HG03558 (cell line): ENCODE data around the gene C10orf67.

ENCODE experiments used
- ATAC-seq: cut with Tn5 transposase; IDR thresholded peaks from one replicate; pipeline ENCODE4 v1.9.1; 2021; ENCODE audit warnings: moderate number of reproducible peaks; ENCODE audit not compliant: unreplicated experiment; ENCODE audit errors: extremely low read depth

Gene C10orf67

GRCh38 chr10:23186178-23186577 lies 158.4 kb downstream of the C10orf67 start:
- no peak for ATAC-seq

GRCh38 chr10:23174977-23175512 lies 169.6 kb downstream of the C10orf67 start:
- no peak for ATAC-seq

GRCh38 chr10:23174074-23174976 lies 170.3 kb downstream of the C10orf67 start:
- no peak for ATAC-seq

DNA sequence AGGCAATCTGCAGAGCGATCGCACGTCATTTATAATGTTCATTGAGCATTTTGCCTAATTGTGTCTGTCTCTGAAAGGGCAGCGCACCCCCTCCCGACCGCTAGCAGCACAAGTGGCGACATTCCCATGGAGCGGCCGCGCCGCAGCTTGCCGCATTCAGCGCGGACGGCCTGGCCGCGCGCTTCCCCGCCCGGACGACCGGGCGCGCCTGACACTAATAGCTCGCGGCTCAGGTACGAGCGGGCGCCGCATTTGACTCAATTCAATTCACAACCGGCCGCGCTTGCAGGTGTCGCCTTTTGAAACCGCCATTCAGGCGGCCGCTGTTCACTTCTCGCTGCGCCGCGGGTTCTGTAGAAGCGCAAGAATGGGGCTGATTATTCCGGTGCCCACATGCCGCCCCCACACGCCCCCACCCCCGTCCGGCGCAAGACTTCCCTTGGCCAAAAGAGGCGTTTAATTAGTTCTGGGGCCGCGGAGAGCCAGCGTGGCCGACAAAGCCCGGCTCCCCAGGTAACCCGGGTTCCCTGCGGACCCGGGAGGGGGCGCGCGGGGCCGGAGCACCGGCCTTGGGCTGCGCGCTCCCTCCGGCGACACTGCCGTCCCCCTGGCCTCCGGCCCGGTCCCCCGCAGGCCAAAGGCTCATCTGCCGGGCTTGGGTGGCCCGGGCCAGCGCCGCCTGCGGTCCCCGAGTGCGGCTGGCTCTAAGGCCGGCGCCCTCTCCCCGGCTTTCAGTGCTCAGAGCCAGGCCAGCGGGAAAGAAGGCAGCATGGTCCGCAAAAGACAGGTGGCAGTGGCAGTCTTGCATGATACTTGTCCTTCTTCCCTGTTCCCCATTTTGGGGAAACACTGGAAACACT lies 171.2 kb downstream of the C10orf67 start:
- no peak for ATAC-seq

- no peak for ATAC-seq
These were observed 172.0 kb downstream of the C10orf67 start for GRCh38 chr10:23172429-23173213.

GRCh38 chr10:23171232-23171876 lies 173.2 kb downstream of the C10orf67 start:
- ATAC-seq = no peak

- ATAC-seq = no peak
These were observed 186.2 kb downstream of the C10orf67 start for GRCh38 chr10:23158370-23158769.

DNA sequence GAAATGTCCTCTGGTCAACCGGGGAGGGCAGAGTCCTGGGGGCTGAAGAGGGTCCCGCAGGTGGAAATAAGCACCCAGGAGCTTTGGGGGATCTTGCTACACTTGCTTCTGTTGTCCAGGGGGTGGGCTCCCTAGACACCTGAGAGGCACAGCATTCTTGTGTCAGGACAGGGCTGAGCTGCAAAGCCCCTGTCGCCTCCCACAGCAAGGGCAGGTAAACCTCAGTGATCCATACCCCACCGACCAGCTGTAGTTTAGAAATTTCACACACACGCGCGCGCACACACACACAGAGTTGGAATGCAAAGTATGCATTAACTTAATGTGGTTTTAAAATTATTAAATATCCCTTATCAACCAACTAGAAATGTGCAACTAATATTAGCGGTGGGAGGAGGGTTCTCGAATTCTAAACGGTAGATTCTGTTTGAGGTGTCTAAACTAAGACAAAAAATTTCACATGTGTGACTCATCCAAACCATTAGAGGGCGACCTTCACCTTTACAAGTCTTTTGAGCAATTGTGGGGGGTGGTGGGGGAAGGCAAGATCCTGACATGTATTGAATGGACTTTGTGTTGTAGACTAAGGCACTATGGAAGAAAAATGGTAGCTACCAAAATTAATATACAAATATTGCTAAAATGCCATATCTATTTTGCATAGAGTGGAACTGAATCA lies 186.8 kb downstream of the C10orf67 start:
- ATAC-seq = no peak

DNA sequence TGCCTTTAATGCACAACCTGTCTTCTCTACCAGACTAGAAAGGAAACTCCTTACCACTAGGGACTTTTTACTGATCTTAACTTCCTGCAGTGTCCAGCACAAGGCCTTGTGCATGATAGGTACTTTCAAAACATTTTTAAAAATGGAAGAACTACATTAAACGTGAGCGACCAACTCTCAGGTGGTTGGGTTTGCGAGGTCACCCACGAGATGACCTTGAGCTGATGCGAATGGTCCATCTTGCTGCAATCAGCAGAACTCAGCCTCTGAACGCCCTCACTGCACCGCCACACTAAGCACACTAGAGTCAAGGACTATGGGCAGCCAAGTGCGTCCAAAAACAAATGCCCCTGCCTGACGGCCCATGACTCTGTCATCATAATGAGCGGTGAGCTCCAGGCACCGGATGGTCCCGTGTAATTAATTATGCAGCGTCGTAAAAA lies 187.3 kb downstream of the C10orf67 start:
- no peak for ATAC-seq

- no peak for ATAC-seq
These were observed 188.0 kb downstream of the C10orf67 start for GRCh38 chr10:23156447-23157150.

GRCh38 chr10:23155169-23155568 lies 189.4 kb downstream of the C10orf67 start:
- ATAC-seq = no peak
